Fibroblast of mammary gland (primary cell): Measurements from ENCODE around the gene ETV6.
A peak's percentile ranks its signal among the peaks of the same experiment; 100 is the strongest.

Experiments
- DNase-seq: peaks from one replicate; pipeline ENCODE4 v3.0.0-alpha.2; 2010; ENCODE audit warnings: low read depth
- H3K4me3 ChIP-seq: 2 replicates; pipeline ENCODE4 v1.5.1; 2011; ENCODE audit warnings: low read depth, mild to moderate bottlenecking, low read length, moderate library complexity; ENCODE audit not compliant: control insufficient read depth
- CTCF ChIP-seq: conservative IDR thresholded peaks from 2 replicates; pipeline ENCODE4 v1.5.1; 2011; ENCODE audit warnings: low read depth, low read length, inconsistent platforms; ENCODE audit not compliant: control insufficient read depth, insufficient read depth

Gene ETV6

GRCh38 chr12:11697131-11697530 is 47.7 kb downstream of the ETV6 start:
- no peak for TF ChIP-seq CTCF
- no peak overlapping the region for H3K4me3 ChIP-seq
- no peak for DNase-seq

GRCh38 chr12:11697670-11698387 is 48.4 kb downstream of the ETV6 start:
- DNase-seq: peak; percentile 89
- no peak for TF ChIP-seq CTCF
- no peak overlapping the region for H3K4me3 ChIP-seq

DNA sequence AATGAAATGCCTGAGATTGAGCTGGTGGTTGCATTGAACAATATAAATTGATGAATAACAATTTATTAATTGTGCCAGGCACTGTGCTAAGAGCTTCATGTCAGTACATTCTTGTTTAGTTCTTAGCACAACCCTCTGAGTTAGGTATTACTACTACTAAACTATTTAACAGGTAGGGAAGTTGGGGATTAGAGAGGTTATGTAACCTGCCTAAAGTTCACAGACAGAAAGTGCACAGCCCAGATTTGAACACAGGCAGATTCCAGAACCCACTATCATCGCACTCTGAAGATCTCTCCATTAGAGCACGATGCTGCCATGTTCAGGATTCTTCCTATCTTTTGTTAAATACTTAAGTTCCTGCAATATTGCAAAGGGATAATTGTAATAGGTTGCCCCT is 49.3 kb downstream of the ETV6 start:
- DNase-seq: no peak
- no peak for TF ChIP-seq CTCF
- no peak overlapping the region for H3K4me3 ChIP-seq

DNA sequence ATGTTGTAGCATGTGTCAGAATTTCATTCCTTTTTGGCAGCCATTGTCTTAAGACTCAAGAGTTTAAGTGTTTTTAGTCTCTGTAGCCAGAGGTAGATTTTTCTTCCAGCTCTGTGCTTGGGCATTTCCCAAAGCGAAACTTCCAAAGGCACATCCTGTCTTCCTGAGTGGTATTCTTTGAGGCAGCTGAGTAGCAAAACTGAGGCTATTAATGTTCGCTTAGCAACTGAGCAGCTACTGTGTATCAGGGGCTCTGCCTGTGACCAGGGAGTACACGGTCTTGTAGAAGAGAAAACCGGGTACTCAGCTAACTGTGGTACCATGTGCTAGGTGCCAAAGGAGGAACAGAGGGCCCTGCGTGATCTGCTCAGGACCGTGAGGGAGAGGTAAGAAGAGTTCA is 52.0 kb downstream of the ETV6 start:
- no peak for TF ChIP-seq CTCF
- no peak for DNase-seq
- H3K4me3 ChIP-seq: no peak overlapping the region

- DNase-seq: no peak
- no peak for TF ChIP-seq CTCF
- no peak overlapping the region for H3K4me3 ChIP-seq
These were observed 53.5 kb downstream of the ETV6 start for GRCh38 chr12:11702959-11703358.

GRCh38 chr12:11703378-11703777 is 53.9 kb downstream of the ETV6 start:
- DNase-seq: no peak
- no peak overlapping the region for H3K4me3 ChIP-seq
- TF ChIP-seq CTCF: no peak

DNA sequence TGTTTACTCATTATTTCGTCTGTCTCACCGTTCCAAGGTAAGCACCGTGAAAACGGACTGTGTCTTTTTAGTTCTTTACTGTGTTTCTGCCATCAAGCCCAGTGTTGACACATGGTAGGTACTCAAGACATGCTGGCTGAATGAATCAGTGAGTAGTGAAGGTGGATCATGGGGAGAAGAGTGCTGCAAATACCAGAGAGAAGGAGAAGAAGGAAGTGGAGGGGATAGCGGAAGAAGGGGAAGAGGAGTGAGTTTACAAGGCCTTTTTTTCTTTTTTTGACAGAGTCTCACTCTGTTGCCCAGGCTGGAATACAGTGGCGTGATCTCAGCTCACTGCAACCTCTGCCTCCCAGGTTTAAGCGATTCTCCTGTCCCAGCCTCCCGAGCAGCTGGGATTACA is 54.6 kb downstream of the ETV6 start:
- no peak for DNase-seq
- no peak for TF ChIP-seq CTCF
- H3K4me3 ChIP-seq: no peak overlapping the region
